Skeletal muscle cell (primary cell): ENCODE data around the gene ACER2.
"Not testable (repeated sequence)": the region's sequence is repeated elsewhere in the genome, so short reads cannot be mapped to it uniquely, and the experiment has no call there.

Experiments used
- DNase-seq: peaks from one replicate; pipeline ENCODE4 v3.0.0-alpha.2; 2010; ENCODE audit warnings: low read depth
- H3K4me3 ChIP-seq: 2 replicates; pipeline ENCODE4 v1.5.1; 2011; ENCODE audit warnings: low read depth, mild to moderate bottlenecking, control low read depth, low read length, moderate library complexity

ACER2 gene

GRCh38 chr9:19408693-19409400 is at the start of gene ACER2:
Gene ACER2 (plus strand): TSS chr9:19409009. CDS start chr9:19409085, 76 bp downstream.
- H3K4me3 ChIP-seq = peak within 1 kb of the TSS; percentile 85
- DNase-seq = peak; percentile 66

GRCh38 chr9:19369107-19369506 is 39.7 kb upstream of the ACER2 start:
- H3K4me3 ChIP-seq = no peak overlapping the region
- DNase-seq = no peak

GRCh38 chr9:19371942-19372341 is 36.9 kb upstream of the ACER2 start:
- peak; percentile 9 for DNase-seq
- H3K4me3 ChIP-seq = no peak overlapping the region

GRCh38 chr9:19372567-19372966 is 36.2 kb upstream of the ACER2 start:
- no peak overlapping the region for H3K4me3 ChIP-seq
- DNase-seq = no peak

- no peak for DNase-seq
- H3K4me3 ChIP-seq = no peak overlapping the region
Observed at GRCh38 chr9:19373527-19373926, 35.3 kb upstream of the ACER2 start.

- no peak for DNase-seq
- H3K4me3 ChIP-seq = no peak overlapping the region
Observed at GRCh38 chr9:19375538-19375937, 33.3 kb upstream of the ACER2 start.

GRCh38 chr9:19376931-19377330 is 31.9 kb upstream of the ACER2 start:
- H3K4me3 ChIP-seq = no peak overlapping the region
- DNase-seq = no peak

- peak overlapping the region; percentile 86 for H3K4me3 ChIP-seq
Observed at GRCh38 chr9:19378164-19378563, 30.6 kb upstream of the ACER2 start.

GRCh38 chr9:19378647-19379046 is 30.2 kb upstream of the ACER2 start:
- H3K4me3 ChIP-seq = peak overlapping the region; percentile 86
- DNase-seq = no peak

More at GRCh38 chr9:19378164-19378563, 30.6 kb upstream of the ACER2 start:
- DNase-seq = no peak

GRCh38 chr9:19379283-19379682 is 29.5 kb upstream of the ACER2 start:
- DNase-seq = no peak
- peak overlapping the region; percentile 86 for H3K4me3 ChIP-seq

- DNase-seq = no peak
- peak overlapping the region; percentile 86 for H3K4me3 ChIP-seq
Observed at GRCh38 chr9:19379697-19380046, 29.1 kb upstream of the ACER2 start.

- peak overlapping the region; percentile 86 for H3K4me3 ChIP-seq
Observed at GRCh38 chr9:19380826-19381075, 28.1 kb upstream of the ACER2 start.

GRCh38 chr9:19381656-19382055 is 27.2 kb upstream of the ACER2 start:
- H3K4me3 ChIP-seq = no peak overlapping the region
- DNase-seq = no peak

More at GRCh38 chr9:19380826-19381075, 28.1 kb upstream of the ACER2 start:
- DNase-seq = no peak

GRCh38 chr9:19385212-19385611 is 23.6 kb upstream of the ACER2 start:
- DNase-seq, H3K4me3 ChIP-seq: not testable (repeated sequence)

- no peak for DNase-seq
Observed at GRCh38 chr9:19385786-19386501, 22.9 kb upstream of the ACER2 start.

GRCh38 chr9:19386502-19387044 is 22.2 kb upstream of the ACER2 start:
- no peak overlapping the region for H3K4me3 ChIP-seq
- DNase-seq = no peak

More at GRCh38 chr9:19385786-19386501, 22.9 kb upstream of the ACER2 start:
- H3K4me3 ChIP-seq = no peak overlapping the region

- DNase-seq = no peak
Observed at GRCh38 chr9:19387317-19387716, 21.5 kb upstream of the ACER2 start.

GRCh38 chr9:19389539-19389938 is 19.3 kb upstream of the ACER2 start:
- not testable (repeated sequence) for H3K4me3 ChIP-seq

More at GRCh38 chr9:19387317-19387716, 21.5 kb upstream of the ACER2 start:
- H3K4me3 ChIP-seq = no peak overlapping the region

GRCh38 chr9:19397845-19398244 is 11.0 kb upstream of the ACER2 start:
- no peak for DNase-seq
- no peak overlapping the region for H3K4me3 ChIP-seq

More at GRCh38 chr9:19389539-19389938, 19.3 kb upstream of the ACER2 start:
- not testable (repeated sequence) for DNase-seq

- H3K4me3 ChIP-seq, DNase-seq: not testable (repeated sequence)
Observed at GRCh38 chr9:19403231-19403630, 5.6 kb upstream of the ACER2 start.
